ENCODE results near the gene CCDC7.

Gene CCDC7

DNA sequence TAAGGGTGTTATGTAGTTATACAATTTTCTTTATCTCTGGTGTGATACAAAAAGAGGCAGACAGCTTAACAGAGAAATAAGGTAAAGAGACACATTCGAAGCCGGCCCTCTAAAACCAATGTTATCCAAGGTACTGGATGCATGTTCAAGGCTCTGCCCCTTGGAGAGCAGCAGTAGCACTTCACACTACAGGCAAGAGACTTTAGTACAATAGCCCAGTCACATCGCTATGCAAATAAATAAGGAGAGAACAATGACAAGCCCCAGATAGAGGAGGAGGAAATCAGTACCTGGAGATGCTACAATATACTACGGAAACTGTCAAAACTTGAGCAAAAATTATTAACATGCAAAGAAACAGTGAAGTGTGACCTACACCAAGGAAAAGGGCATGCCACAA lies 401.0 kb downstream of the CCDC7 start:
- H4K91ac ChIP-seq (ENCODE audit: low read depth, low read length, poor library complexity): no peak overlapping the region
- no peak overlapping the region for H2AK5ac ChIP-seq (ENCODE audit: low read depth, low read length)
- H2AFZ ChIP-seq (ENCODE audit: low read length): no peak overlapping the region
- H2BK12ac ChIP-seq (ENCODE audit: low read length): no peak overlapping the region
- no peak for DNase-seq (ENCODE audit: low spot score)
- H2BK5ac ChIP-seq (ENCODE audit: low read length): no peak overlapping the region
- no peak overlapping the region for H3K23ac ChIP-seq (ENCODE audit: low read depth, low read length, poor library complexity)
- no CpG with 5 or more reads among the region's 4 CpGs for WGBS, 2 donors (ENCODE audit: extremely low coverage in 2 of 2, insufficient read length in 2 of 2, insufficient replicate concordance in 1 of 2)
- no peak overlapping the region for H3K18ac ChIP-seq (ENCODE audit: low read length)
- H3K4me2 ChIP-seq (ENCODE audit: insufficient read depth, low read length, poor library complexity, severe bottlenecking): no peak overlapping the region
- H4K8ac ChIP-seq (ENCODE audit: low read depth, low read length): no peak overlapping the region
- H3K27me3 ChIP-seq (ENCODE audit: control insufficient read depth in 3 of 3, insufficient read depth in 3 of 3, low read depth in 1 of 3, low read length in 3 of 3): no peaks in the 10 kb centered on the region
- no peaks in the 10 kb centered on the region for H3K9me3 ChIP-seq (replicated peaks in 1 of 2; ENCODE audit: control insufficient read depth in 2 of 2, insufficient read depth in 1 of 2, low read depth in 1 of 2, low read length in 2 of 2)
- no peak overlapping the region for H3K4ac ChIP-seq (ENCODE audit: low read length)
- H2BK120ac ChIP-seq (ENCODE audit: low read depth, low read length): no peak overlapping the region
- H3K27ac ChIP-seq (replicated peaks; ENCODE audit: low read length): no peak overlapping the region
- no peak overlapping the region for H3K9ac ChIP-seq (ENCODE audit: low read depth, low read length, poor library complexity)
- H3K4me3 ChIP-seq (ENCODE audit: low read length in 2 of 2): no peak overlapping the region
- no peaks in the 10 kb centered on the region for H3K79me1 ChIP-seq (ENCODE audit: low read depth, low read length)
- no peaks in the 10 kb centered on the region for H3K36me3 ChIP-seq (replicated peaks in 1 of 2; ENCODE audit: control insufficient read depth in 2 of 2, insufficient read depth in 2 of 2, low read length in 2 of 2)
- H3K14ac ChIP-seq (ENCODE audit: low read length): no peak overlapping the region
- H3K4me1 ChIP-seq (ENCODE audit: control insufficient read depth in 2 of 2, insufficient read depth in 1 of 2, low read depth in 1 of 2, low read length in 2 of 2): no peaks in the 10 kb centered on the region
- no peak overlapping the region for H2BK15ac ChIP-seq (ENCODE audit: low read length)

DNA sequence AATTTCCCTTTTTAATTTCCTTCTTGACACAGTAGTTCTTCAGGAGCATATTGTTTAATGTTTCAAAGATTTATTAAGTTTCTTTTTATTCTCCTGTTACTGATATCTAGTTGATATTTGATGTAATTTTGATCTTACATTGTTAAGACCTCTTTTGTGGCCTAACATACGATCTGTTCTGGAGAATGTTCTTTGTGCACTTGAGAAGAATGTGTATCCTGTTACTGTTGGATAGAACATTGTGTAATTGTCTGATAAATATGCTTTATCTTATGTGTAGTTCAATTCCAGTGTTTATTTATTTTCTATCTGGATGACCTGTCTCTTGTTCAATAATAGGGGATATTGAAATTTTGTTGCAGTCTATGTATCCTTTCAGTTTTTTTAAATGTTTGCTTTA lies 405.4 kb downstream of the CCDC7 start:
- DNase-seq (ENCODE audit: low spot score): no peak
- H2BK120ac ChIP-seq (ENCODE audit: low read depth, low read length): no peak overlapping the region
- H2BK12ac ChIP-seq (ENCODE audit: low read length): no peak overlapping the region
- H2BK15ac ChIP-seq (ENCODE audit: low read length): no peak overlapping the region
- no peaks in the 10 kb centered on the region for H3K27me3 ChIP-seq (ENCODE audit: control insufficient read depth in 3 of 3, insufficient read depth in 3 of 3, low read depth in 1 of 3, low read length in 3 of 3)
- no CpG with 5 or more reads among the region's 1 CpG for WGBS, 2 donors (ENCODE audit: extremely low coverage in 2 of 2, insufficient read length in 2 of 2, insufficient replicate concordance in 1 of 2)
- H3K36me3 ChIP-seq (replicated peaks in 1 of 2; ENCODE audit: control insufficient read depth in 2 of 2, insufficient read depth in 2 of 2, low read length in 2 of 2): no peaks in the 10 kb centered on the region
- no peaks in the 10 kb centered on the region for H3K4me1 ChIP-seq (ENCODE audit: control insufficient read depth in 2 of 2, insufficient read depth in 1 of 2, low read depth in 1 of 2, low read length in 2 of 2)
- peaks cover 0 to 4% of the 10 kb centered on the region in 2 donors for H3K9me3 ChIP-seq (replicated peaks in 1 of 2; ENCODE audit: control insufficient read depth in 2 of 2, insufficient read depth in 1 of 2, low read depth in 1 of 2, low read length in 2 of 2)
- no peak overlapping the region for H3K4me2 ChIP-seq (ENCODE audit: insufficient read depth, low read length, poor library complexity, severe bottlenecking)
- H3K9ac ChIP-seq (ENCODE audit: low read depth, low read length, poor library complexity): no peak overlapping the region
- H3K4me3 ChIP-seq (ENCODE audit: low read length in 2 of 2): no peak overlapping the region
- H4K91ac ChIP-seq (ENCODE audit: low read depth, low read length, poor library complexity): no peak overlapping the region
- no peaks in the 10 kb centered on the region for H3K79me1 ChIP-seq (ENCODE audit: low read depth, low read length)
- H3K27ac ChIP-seq (replicated peaks; ENCODE audit: low read length): no peak overlapping the region
- H3K23ac ChIP-seq (ENCODE audit: low read depth, low read length, poor library complexity): no peak overlapping the region
- no peak overlapping the region for H2BK5ac ChIP-seq (ENCODE audit: low read length)
- H2AFZ ChIP-seq (ENCODE audit: low read length): no peak overlapping the region
- H3K14ac ChIP-seq (ENCODE audit: low read length): no peak overlapping the region
- H4K8ac ChIP-seq (ENCODE audit: low read depth, low read length): no peak overlapping the region
- no peak overlapping the region for H3K4ac ChIP-seq (ENCODE audit: low read length)
- H3K18ac ChIP-seq (ENCODE audit: low read length): no peak overlapping the region
- no peak overlapping the region for H2AK5ac ChIP-seq (ENCODE audit: low read depth, low read length)

DNA sequence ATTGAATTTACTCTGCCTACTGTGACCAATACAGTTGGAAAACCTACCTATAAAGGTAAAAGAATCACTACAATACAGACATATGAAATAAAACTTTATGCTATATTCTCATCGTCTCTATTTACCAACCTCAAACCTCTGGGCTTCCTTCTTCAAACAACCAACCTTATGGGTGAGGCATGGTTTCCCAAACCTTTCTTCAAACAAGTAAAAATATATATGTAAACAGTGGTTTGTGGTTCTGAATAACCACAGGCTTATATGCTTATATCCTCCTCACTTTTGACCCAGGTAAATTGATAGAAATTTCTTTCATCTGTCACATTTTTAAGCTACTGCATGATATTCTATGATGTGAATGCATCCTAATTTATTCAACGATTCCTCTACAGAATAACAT lies 408.5 kb downstream of the CCDC7 start:
- DNase-seq (ENCODE audit: low spot score): no peak
- H3K27me3 ChIP-seq (ENCODE audit: control insufficient read depth in 3 of 3, insufficient read depth in 3 of 3, low read depth in 1 of 3, low read length in 3 of 3): no peaks in the 10 kb centered on the region
- H4K8ac ChIP-seq (ENCODE audit: low read depth, low read length): no peak overlapping the region
- H3K14ac ChIP-seq (ENCODE audit: low read length): no peak overlapping the region
- no peak overlapping the region for H3K18ac ChIP-seq (ENCODE audit: low read length)
- no peak overlapping the region for H4K91ac ChIP-seq (ENCODE audit: low read depth, low read length, poor library complexity)
- H2BK15ac ChIP-seq (ENCODE audit: low read length): no peak overlapping the region
- H3K9me3 ChIP-seq (replicated peaks in 1 of 2; ENCODE audit: control insufficient read depth in 2 of 2, insufficient read depth in 1 of 2, low read depth in 1 of 2, low read length in 2 of 2): peaks cover 4% of the 10 kb centered on the region in 2 donors
- no peak overlapping the region for H3K9ac ChIP-seq (ENCODE audit: low read depth, low read length, poor library complexity)
- no peaks in the 10 kb centered on the region for H3K4me1 ChIP-seq (ENCODE audit: control insufficient read depth in 2 of 2, insufficient read depth in 1 of 2, low read depth in 1 of 2, low read length in 2 of 2)
- H3K4me2 ChIP-seq (ENCODE audit: insufficient read depth, low read length, poor library complexity, severe bottlenecking): no peak overlapping the region
- no peak overlapping the region for H2BK120ac ChIP-seq (ENCODE audit: low read depth, low read length)
- H2AFZ ChIP-seq (ENCODE audit: low read length): no peak overlapping the region
- H2AK5ac ChIP-seq (ENCODE audit: low read depth, low read length): no peak overlapping the region
- H2BK5ac ChIP-seq (ENCODE audit: low read length): no peak overlapping the region
- H2BK12ac ChIP-seq (ENCODE audit: low read length): no peak overlapping the region
- no peak overlapping the region for H3K23ac ChIP-seq (ENCODE audit: low read depth, low read length, poor library complexity)
- no peaks in the 10 kb centered on the region for H3K36me3 ChIP-seq (replicated peaks in 1 of 2; ENCODE audit: control insufficient read depth in 2 of 2, insufficient read depth in 2 of 2, low read length in 2 of 2)
- no peaks in the 10 kb centered on the region for H3K79me1 ChIP-seq (ENCODE audit: low read depth, low read length)
- WGBS, 2 donors (ENCODE audit: extremely low coverage in 2 of 2, insufficient read length in 2 of 2, insufficient replicate concordance in 1 of 2): no CpG with 5 or more reads among the region's 2 CpGs
- no peak overlapping the region for H3K4ac ChIP-seq (ENCODE audit: low read length)
- no peak overlapping the region for H3K4me3 ChIP-seq (ENCODE audit: low read length in 2 of 2)
- no peak overlapping the region for H3K27ac ChIP-seq (replicated peaks; ENCODE audit: low read length)

DNA sequence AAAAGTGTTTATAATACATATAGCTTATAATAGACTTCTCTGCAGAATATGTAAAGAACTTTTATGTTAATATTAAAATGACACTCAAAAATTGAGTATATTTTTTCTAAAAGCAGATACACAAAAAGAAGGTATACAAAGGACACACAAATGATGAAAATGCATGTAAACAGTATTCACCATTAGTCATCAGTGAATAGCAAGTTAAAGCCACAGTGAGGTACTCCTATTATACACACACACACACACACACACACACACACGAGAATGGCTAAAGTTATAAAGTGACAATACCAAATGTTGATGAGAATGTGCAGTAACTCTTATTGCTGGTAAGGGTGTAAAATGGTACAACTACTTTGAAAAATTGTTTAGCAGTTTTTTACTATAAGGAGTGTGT lies 419.2 kb downstream of the CCDC7 start:
- Histone ChIP-seq H2BK12ac (ENCODE audit: low read length) (no peak overlapping the region), H3K79me1 (ENCODE audit: low read depth, low read length) (no peaks in the 10 kb centered on the region), H3K4me2 (ENCODE audit: insufficient read depth, low read length, poor library complexity, severe bottlenecking) (no peak overlapping the region), H4K91ac (ENCODE audit: low read depth, low read length, poor library complexity) (no peak overlapping the region), H3K9ac (ENCODE audit: low read depth, low read length, poor library complexity) (no peak overlapping the region), H2BK15ac (ENCODE audit: low read length) (no peak overlapping the region), H3K14ac (ENCODE audit: low read length) (no peak overlapping the region), H3K4me1 (ENCODE audit: control insufficient read depth in 2 of 2, insufficient read depth in 1 of 2, low read depth in 1 of 2, low read length in 2 of 2) (no peaks in the 10 kb centered on the region), H2AFZ (ENCODE audit: low read length) (no peak overlapping the region), H3K23ac (ENCODE audit: low read depth, low read length, poor library complexity) (no peak overlapping the region), H4K8ac (ENCODE audit: low read depth, low read length) (no peak overlapping the region), H3K4ac (ENCODE audit: low read length) (no peak overlapping the region), H2AK5ac (ENCODE audit: low read depth, low read length) (no peak overlapping the region), H3K4me3 (ENCODE audit: low read length in 2 of 2) (no peak overlapping the region), H2BK5ac (ENCODE audit: low read length) (no peak overlapping the region), H2BK120ac (ENCODE audit: low read depth, low read length) (no peak overlapping the region), H3K36me3 (replicated peaks in 1 of 2; ENCODE audit: control insufficient read depth in 2 of 2, insufficient read depth in 2 of 2, low read length in 2 of 2) (no peaks in the 10 kb centered on the region), H3K27ac (replicated peaks; ENCODE audit: low read length) (no peak overlapping the region), H3K18ac (ENCODE audit: low read length) (no peak overlapping the region), H3K9me3 (replicated peaks in 1 of 2; ENCODE audit: control insufficient read depth in 2 of 2, insufficient read depth in 1 of 2, low read depth in 1 of 2, low read length in 2 of 2) (no peaks in the 10 kb centered on the region), H3K27me3 (ENCODE audit: control insufficient read depth in 3 of 3, insufficient read depth in 3 of 3, low read depth in 1 of 3, low read length in 3 of 3) (no peaks in the 10 kb centered on the region)
- no CpG with 5 or more reads among the region's 1 CpG for WGBS, 2 donors (ENCODE audit: extremely low coverage in 2 of 2, insufficient read length in 2 of 2, insufficient replicate concordance in 1 of 2)
- no peak for DNase-seq (ENCODE audit: low spot score)
